ENCODE measurements around the gene SS18.

DNA sequence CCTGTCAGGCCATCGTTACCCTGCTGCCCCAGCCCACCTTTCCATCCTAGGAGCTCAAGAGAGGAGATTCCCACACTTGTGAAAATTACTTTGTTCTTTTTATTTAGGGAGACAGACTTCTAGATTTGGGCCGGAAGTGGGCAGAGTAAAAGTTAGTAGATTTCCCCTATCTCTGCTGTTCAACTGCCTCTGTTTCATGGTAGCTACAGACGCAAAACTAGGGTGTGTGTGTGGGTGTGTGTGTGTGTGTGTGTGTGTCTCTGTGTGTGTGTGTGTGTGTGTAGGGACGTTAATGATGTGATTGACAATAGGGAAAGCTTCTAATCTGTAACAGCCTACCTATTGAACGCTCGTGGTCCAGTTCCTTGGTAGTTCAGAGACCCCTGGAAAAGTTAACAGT, 43.7 kb upstream of the SS18 start:
- TF ChIP-seq, protein P1, sequence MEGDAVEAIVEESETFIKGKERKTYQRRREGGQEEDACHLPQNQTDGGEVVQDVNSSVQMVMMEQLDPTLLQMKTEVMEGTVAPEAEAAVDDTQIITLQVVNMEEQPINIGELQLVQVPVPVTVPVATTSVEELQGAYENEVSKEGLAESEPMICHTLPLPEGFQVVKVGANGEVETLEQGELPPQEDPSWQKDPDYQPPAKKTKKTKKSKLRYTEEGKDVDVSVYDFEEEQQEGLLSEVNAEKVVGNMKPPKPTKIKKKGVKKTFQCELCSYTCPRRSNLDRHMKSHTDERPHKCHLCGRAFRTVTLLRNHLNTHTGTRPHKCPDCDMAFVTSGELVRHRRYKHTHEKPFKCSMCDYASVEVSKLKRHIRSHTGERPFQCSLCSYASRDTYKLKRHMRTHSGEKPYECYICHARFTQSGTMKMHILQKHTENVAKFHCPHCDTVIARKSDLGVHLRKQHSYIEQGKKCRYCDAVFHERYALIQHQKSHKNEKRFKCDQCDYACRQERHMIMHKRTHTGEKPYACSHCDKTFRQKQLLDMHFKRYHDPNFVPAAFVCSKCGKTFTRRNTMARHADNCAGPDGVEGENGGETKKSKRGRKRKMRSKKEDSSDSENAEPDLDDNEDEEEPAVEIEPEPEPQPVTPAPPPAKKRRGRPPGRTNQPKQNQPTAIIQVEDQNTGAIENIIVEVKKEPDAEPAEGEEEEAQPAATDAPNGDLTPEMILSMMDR (conservative IDR thresholded peaks at IDR 0.05): no peak
- TF ChIP-seq ZFX (IDR thresholded peaks at IDR 0.05): no peak

Data from C4-2B (cell line).